ENCODE data around the gene XG.

The XG gene

GRCh38 chrX:2819345-2820135 lies 67.7 kb downstream of the XG start:
- no peak overlapping the region for H3K9ac ChIP-seq (ENCODE audit: low read length)
- H3K9me3 ChIP-seq (ENCODE audit: control insufficient read depth, insufficient read depth, low read depth, low read length) = no peaks in the 10 kb centered on the region
- no peaks in the 10 kb centered on the region for H3K36me3 ChIP-seq (ENCODE audit: control insufficient read depth, insufficient read depth, low read length)
- H3K27me3 ChIP-seq (ENCODE audit: control insufficient read depth, insufficient read depth, low read length) = no peaks in the 10 kb centered on the region
- H3K4me3 ChIP-seq (ENCODE audit: low read depth, low read length) = no peak overlapping the region
- no peak overlapping the region for H3K27ac ChIP-seq (ENCODE audit: low read depth, low read length)
- peaks cover 9% of the 10 kb centered on the region; the same call in 1 of the 2 replicates for H3K4me1 ChIP-seq (ENCODE audit: control insufficient read depth, insufficient read depth, low read length)

DNA sequence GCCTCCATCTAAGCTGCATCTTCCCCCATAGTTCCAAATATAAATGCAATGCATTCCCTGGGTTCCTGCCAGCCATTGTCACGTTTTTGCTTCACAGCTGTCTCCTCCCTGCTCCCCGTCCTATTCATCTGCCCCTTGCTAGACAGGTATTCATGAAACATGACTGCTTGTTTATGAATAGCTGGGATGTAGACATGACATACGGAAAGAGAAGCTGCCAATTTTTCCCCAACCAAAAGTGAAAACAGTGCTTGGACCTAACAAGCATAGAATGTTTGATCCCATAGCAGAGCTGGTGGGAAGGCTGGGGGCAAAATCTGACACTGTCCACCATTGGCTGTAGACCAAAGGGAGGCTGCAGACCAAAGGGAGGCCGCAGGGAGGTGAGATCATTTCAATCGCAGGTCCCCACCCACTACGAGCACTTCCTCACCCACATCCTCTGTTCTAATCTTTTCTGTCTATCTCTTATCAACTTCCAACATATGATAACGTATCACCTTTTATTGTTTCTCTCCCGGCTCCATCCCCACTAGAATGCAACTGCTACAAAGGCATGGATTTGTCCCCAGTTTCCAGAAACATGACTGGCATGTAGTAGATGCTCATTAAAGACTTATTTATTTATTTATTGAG lies 68.4 kb downstream of the XG start:
- Histone ChIP-seq H3K36me3 (ENCODE audit: control insufficient read depth, insufficient read depth, low read length) (no peaks in the 10 kb centered on the region), H3K27me3 (ENCODE audit: control insufficient read depth, insufficient read depth, low read length) (no peaks in the 10 kb centered on the region), H3K9ac (ENCODE audit: low read length) (no peak overlapping the region), H3K4me1 (ENCODE audit: control insufficient read depth, insufficient read depth, low read length) (peaks cover 9% of the 10 kb centered on the region; the same call in 1 of the 2 replicates), H3K4me3 (ENCODE audit: low read depth, low read length) (no peak overlapping the region), H3K9me3 (ENCODE audit: control insufficient read depth, insufficient read depth, low read depth, low read length) (no peaks in the 10 kb centered on the region), H3K27ac (ENCODE audit: low read depth, low read length) (no peak overlapping the region)

- Histone ChIP-seq H3K9me3 (ENCODE audit: control insufficient read depth, insufficient read depth, low read depth, low read length) (no peaks in the 10 kb centered on the region), H3K27ac (ENCODE audit: low read depth, low read length) (no peak overlapping the region), H3K9ac (ENCODE audit: low read length) (no peak overlapping the region), H3K4me3 (ENCODE audit: low read depth, low read length) (no peak overlapping the region), H3K4me1 (ENCODE audit: control insufficient read depth, insufficient read depth, low read length) (peaks cover 16% of the 10 kb centered on the region), H3K27me3 (ENCODE audit: control insufficient read depth, insufficient read depth, low read length) (peaks cover 8% of the 10 kb centered on the region), H3K36me3 (ENCODE audit: control insufficient read depth, insufficient read depth, low read length) (no peaks in the 10 kb centered on the region)
These were observed 72.1 kb downstream of the XG start for GRCh38 chrX:2823795-2824386.

GRCh38 chrX:2824886-2825285 lies 73.0 kb downstream of the XG start:
- peaks cover 16% of the 10 kb centered on the region for H3K4me1 ChIP-seq (ENCODE audit: control insufficient read depth, insufficient read depth, low read length)
- H3K4me3 ChIP-seq (ENCODE audit: low read depth, low read length) = no peak overlapping the region
- H3K36me3 ChIP-seq (ENCODE audit: control insufficient read depth, insufficient read depth, low read length) = no peaks in the 10 kb centered on the region
- H3K9ac ChIP-seq (ENCODE audit: low read length) = no peak overlapping the region
- no peaks in the 10 kb centered on the region for H3K9me3 ChIP-seq (ENCODE audit: control insufficient read depth, insufficient read depth, low read depth, low read length)
- peaks cover 8% of the 10 kb centered on the region for H3K27me3 ChIP-seq (ENCODE audit: control insufficient read depth, insufficient read depth, low read length)
- no peak overlapping the region for H3K27ac ChIP-seq (ENCODE audit: low read depth, low read length)

DNA sequence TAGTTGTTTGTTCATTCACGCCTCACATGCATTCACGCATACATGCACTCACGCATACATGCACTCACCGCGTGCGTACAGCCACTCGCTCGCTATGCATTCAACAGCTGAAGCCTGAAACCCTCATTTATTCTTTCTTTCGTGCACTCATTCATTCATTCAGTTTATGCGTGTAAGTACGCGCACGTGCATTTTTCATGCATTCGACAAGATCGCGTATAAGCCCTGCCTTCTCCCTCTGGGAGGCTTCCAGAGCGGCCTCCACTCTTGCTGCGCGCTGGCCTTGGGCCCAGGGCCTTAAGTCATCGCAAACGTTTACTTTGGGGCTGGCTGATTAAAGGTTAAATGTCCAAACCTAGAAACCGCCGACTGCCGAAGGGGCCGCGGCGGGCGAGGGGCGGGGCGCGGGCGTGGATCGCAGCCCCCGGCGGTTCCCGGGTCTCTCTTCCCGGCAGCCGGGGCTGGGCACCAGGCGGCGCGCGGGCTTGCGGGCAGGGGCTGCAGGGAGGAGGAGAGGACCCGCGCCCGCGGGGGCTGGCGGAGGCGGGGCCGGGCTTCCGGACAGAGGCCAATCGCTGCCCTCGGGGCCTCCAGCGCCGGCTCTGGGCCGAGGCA lies 76.6 kb downstream of the XG start, which contains the start of gene GYG2:
Gene GYG2 (plus strand): TSS at position 587 of the 615 bp plus-strand sequence. CDS start 1,259 bp downstream, outside the sequence.
- no peak within 1 kb of the TSS for H3K27ac ChIP-seq (ENCODE audit: low read depth, low read length)
- H3K4me1 ChIP-seq (ENCODE audit: control insufficient read depth, insufficient read depth, low read length) = peaks cover 22% of the 10 kb centered on the region
- H3K36me3 ChIP-seq (ENCODE audit: control insufficient read depth, insufficient read depth, low read length) = peaks cover 16% of the 10 kb centered on the region; the same call in 1 of the 2 replicates
- H3K27me3 ChIP-seq (ENCODE audit: control insufficient read depth, insufficient read depth, low read length) = peaks cover 8% of the 10 kb centered on the region
- peak within 1 kb of the TSS; percentile 78 for H3K4me3 ChIP-seq (ENCODE audit: low read depth, low read length)
- H3K9ac ChIP-seq (ENCODE audit: low read length) = peak within 1 kb of the TSS; percentile 64
- H3K9me3 ChIP-seq (ENCODE audit: control insufficient read depth, insufficient read depth, low read depth, low read length) = no peaks in the 10 kb centered on the region

DNA sequence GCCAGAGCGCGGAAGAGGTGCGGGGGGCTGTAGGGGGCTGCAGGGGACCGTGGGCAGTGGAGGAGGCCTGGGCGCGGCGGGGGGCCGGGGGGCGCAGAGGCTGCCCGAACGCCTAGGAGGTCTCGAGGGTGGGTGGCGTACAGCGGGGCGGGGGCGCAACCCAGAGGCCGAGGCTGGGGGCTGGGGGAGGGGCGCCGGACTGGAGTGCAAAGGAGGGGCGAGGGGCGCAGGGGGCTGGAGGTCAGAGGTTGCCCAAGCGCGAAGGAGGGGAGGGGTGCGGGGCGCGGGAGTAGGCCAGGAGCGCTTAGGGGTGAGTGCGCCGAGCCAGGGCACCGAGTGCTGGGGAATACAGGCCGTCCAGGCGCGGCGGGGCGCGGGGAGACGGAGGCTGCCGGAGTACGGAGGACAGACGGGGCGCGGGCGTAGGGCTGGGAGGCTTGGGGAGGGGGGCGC lies 77.1 kb downstream of the XG start:
- H3K27me3 ChIP-seq (ENCODE audit: control insufficient read depth, insufficient read depth, low read length) = peaks cover 8% of the 10 kb centered on the region
- H3K9ac ChIP-seq (ENCODE audit: low read length) = peak overlapping the region; percentile 64
- H3K27ac ChIP-seq (ENCODE audit: low read depth, low read length) = no peak overlapping the region
- no peaks in the 10 kb centered on the region for H3K9me3 ChIP-seq (ENCODE audit: control insufficient read depth, insufficient read depth, low read depth, low read length)
- peak overlapping the region; percentile 78 for H3K4me3 ChIP-seq (ENCODE audit: low read depth, low read length)
- peaks cover 21% of the 10 kb centered on the region for H3K36me3 ChIP-seq (ENCODE audit: control insufficient read depth, insufficient read depth, low read length)
- peaks cover 18% of the 10 kb centered on the region for H3K4me1 ChIP-seq (ENCODE audit: control insufficient read depth, insufficient read depth, low read length)

- Histone ChIP-seq H3K9ac (ENCODE audit: low read length) (peak overlapping the region; percentile 64), H3K9me3 (ENCODE audit: control insufficient read depth, insufficient read depth, low read depth, low read length) (no peaks in the 10 kb centered on the region)
These were observed 77.8 kb downstream of the XG start for GRCh38 chrX:2829469-2830246.

DNA sequence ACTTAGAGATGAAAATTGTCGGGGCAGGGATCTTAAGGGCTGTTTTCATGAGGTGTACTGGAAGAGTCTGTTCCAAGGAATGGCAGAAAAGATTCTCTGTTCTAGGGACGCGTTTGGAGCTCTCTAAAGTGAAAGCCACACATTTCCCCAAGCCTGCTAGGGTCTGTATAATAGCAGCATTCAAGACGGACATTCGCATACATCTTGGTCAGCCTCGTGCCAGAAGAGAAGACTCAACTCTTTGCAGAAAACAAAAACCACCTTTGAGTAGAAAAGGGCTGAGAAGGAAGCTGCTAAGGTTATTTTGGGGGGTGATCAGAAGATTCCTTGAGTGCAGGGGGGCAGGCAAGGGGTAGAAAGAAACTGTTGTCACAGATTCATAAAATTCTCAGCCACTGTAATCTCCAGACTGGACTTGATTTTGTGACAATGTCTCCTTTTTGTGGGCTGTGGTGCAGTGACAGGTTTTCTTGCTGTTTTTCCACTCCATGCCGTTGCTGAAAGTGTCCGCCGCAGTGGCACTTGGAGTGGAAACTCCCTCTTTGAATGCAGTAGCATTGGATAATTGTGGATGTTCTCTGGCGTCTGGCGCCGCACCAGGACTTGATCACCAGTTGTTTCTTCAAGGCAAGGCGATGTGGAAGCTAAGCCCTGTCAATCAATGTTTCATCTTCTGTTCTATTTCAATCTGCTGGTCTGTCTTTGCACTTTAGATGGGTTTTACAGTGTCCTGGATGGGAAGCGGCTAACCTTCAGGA lies 79.8 kb downstream of the XG start:
- H3K36me3 ChIP-seq (ENCODE audit: control insufficient read depth, insufficient read depth, low read length) = peaks cover 39% of the 10 kb centered on the region
- H3K4me3 ChIP-seq (ENCODE audit: low read depth, low read length) = no peak overlapping the region

More at GRCh38 chrX:2829469-2830246, 77.8 kb downstream of the XG start:
- peaks cover 28% of the 10 kb centered on the region for H3K36me3 ChIP-seq (ENCODE audit: control insufficient read depth, insufficient read depth, low read length)
- H3K4me3 ChIP-seq (ENCODE audit: low read depth, low read length) = peak overlapping the region; percentile 78
- H3K4me1 ChIP-seq (ENCODE audit: control insufficient read depth, insufficient read depth, low read length) = peaks cover 13% of the 10 kb centered on the region
- H3K27ac ChIP-seq (ENCODE audit: low read depth, low read length) = no peak overlapping the region
- H3K27me3 ChIP-seq (ENCODE audit: control insufficient read depth, insufficient read depth, low read length) = peaks cover 8% of the 10 kb centered on the region

GRCh38 chrX:2837961-2838360 lies 86.1 kb downstream of the XG start:
- H3K27me3 ChIP-seq (ENCODE audit: control insufficient read depth, insufficient read depth, low read length) = no peaks in the 10 kb centered on the region
- H3K4me3 ChIP-seq (ENCODE audit: low read depth, low read length) = no peak overlapping the region

More for the DNA sequence above, 79.8 kb downstream of the XG start:
- no peak overlapping the region for H3K27ac ChIP-seq (ENCODE audit: low read depth, low read length)
- H3K4me1 ChIP-seq (ENCODE audit: control insufficient read depth, insufficient read depth, low read length) = peaks cover 13% of the 10 kb centered on the region
- no peak overlapping the region for H3K9ac ChIP-seq (ENCODE audit: low read length)
- H3K27me3 ChIP-seq (ENCODE audit: control insufficient read depth, insufficient read depth, low read length) = peaks cover 8% of the 10 kb centered on the region
- H3K9me3 ChIP-seq (ENCODE audit: control insufficient read depth, insufficient read depth, low read depth, low read length) = peaks cover 8% of the 10 kb centered on the region; the same call in 1 of the 2 replicates

GRCh38 chrX:2840961-2841360 lies 89.1 kb downstream of the XG start:
- Histone ChIP-seq H3K27ac (ENCODE audit: low read depth, low read length) (no peak overlapping the region), H3K27me3 (ENCODE audit: control insufficient read depth, insufficient read depth, low read length) (no peaks in the 10 kb centered on the region), H3K36me3 (ENCODE audit: control insufficient read depth, insufficient read depth, low read length) (peaks cover 66% of the 10 kb centered on the region), H3K9ac (ENCODE audit: low read length) (no peak overlapping the region), H3K4me3 (ENCODE audit: low read depth, low read length) (no peak overlapping the region), H3K4me1 (ENCODE audit: control insufficient read depth, insufficient read depth, low read length) (no peaks in the 10 kb centered on the region), H3K9me3 (ENCODE audit: control insufficient read depth, insufficient read depth, low read depth, low read length) (peaks cover 30% of the 10 kb centered on the region)

More at GRCh38 chrX:2837961-2838360, 86.1 kb downstream of the XG start:
- H3K27ac ChIP-seq (ENCODE audit: low read depth, low read length) = no peak overlapping the region
- H3K4me1 ChIP-seq (ENCODE audit: control insufficient read depth, insufficient read depth, low read length) = no peaks in the 10 kb centered on the region
- peaks cover 31% of the 10 kb centered on the region for H3K9me3 ChIP-seq (ENCODE audit: control insufficient read depth, insufficient read depth, low read depth, low read length)
- H3K36me3 ChIP-seq (ENCODE audit: control insufficient read depth, insufficient read depth, low read length) = peaks cover 70% of the 10 kb centered on the region
- no peak overlapping the region for H3K9ac ChIP-seq (ENCODE audit: low read length)

Measured in HUES6 (cell line).